GM18499 (cell line): Measurements from ENCODE around the gene NPPC.

ENCODE experiments used
- ATAC-seq: cut with Tn5 transposase; IDR thresholded peaks from one replicate; pipeline ENCODE4 v1.9.1; 2021; ENCODE audit warnings: moderate number of reproducible peaks; ENCODE audit not compliant: insufficient read depth, unreplicated experiment

NPPC gene

GRCh38 chr2:231936491-231936890, 10.3 kb upstream of the NPPC start:
- ATAC-seq = no peak

GRCh38 chr2:231935815-231936214, 9.6 kb upstream of the NPPC start:
- ATAC-seq = no peak

GRCh38 chr2:231935207-231935524, 9.0 kb upstream of the NPPC start:
- no peak for ATAC-seq

- ATAC-seq = no peak
Measured at GRCh38 chr2:231934441-231935206, 8.4 kb upstream of the NPPC start.

- no peak for ATAC-seq
Measured at GRCh38 chr2:231933916-231934401, 7.8 kb upstream of the NPPC start.

GRCh38 chr2:231932985-231933915, 7.1 kb upstream of the NPPC start:
- no peak for ATAC-seq

GRCh38 chr2:231932711-231932970, 6.4 kb upstream of the NPPC start:
- ATAC-seq = no peak

- no peak for ATAC-seq
Measured at GRCh38 chr2:231931481-231931915, 5.3 kb upstream of the NPPC start.

- no peak for ATAC-seq
Measured at GRCh38 chr2:231930593-231931281, 4.5 kb upstream of the NPPC start.

- ATAC-seq = no peak
Measured at GRCh38 chr2:231929961-231930592, 3.9 kb upstream of the NPPC start.

- ATAC-seq = no peak
Measured at GRCh38 chr2:231928901-231929725, 2.9 kb upstream of the NPPC start.

- no peak for ATAC-seq
Measured at GRCh38 chr2:231928481-231928880, 2.3 kb upstream of the NPPC start.

GRCh38 chr2:231927566-231927890, 1.3 kb upstream of the NPPC start:
- ATAC-seq = no peak

- no peak for ATAC-seq
Measured at GRCh38 chr2:231926761-231927565, 767 bp upstream of the NPPC start.

GRCh38 chr2:231925303-231926179, 655 bp downstream of the NPPC start:
- ATAC-seq = no peak

- no peak for ATAC-seq
Measured at GRCh38 chr2:231924889-231925275, 1.3 kb downstream of the NPPC start.

GRCh38 chr2:231923951-231924888, 2.0 kb downstream of the NPPC start:
- ATAC-seq = no peak
